ENCODE results near the gene MAN2A2. TPM values are rescaled to one million over a fixed set of nuclear protein-coding genes. Genes with fewer than 3 reads are reported as not detected.

Gene MAN2A2
- total RNA-seq, 2 experiments from 2014 or later = 132 to 133 TPM

DNA sequence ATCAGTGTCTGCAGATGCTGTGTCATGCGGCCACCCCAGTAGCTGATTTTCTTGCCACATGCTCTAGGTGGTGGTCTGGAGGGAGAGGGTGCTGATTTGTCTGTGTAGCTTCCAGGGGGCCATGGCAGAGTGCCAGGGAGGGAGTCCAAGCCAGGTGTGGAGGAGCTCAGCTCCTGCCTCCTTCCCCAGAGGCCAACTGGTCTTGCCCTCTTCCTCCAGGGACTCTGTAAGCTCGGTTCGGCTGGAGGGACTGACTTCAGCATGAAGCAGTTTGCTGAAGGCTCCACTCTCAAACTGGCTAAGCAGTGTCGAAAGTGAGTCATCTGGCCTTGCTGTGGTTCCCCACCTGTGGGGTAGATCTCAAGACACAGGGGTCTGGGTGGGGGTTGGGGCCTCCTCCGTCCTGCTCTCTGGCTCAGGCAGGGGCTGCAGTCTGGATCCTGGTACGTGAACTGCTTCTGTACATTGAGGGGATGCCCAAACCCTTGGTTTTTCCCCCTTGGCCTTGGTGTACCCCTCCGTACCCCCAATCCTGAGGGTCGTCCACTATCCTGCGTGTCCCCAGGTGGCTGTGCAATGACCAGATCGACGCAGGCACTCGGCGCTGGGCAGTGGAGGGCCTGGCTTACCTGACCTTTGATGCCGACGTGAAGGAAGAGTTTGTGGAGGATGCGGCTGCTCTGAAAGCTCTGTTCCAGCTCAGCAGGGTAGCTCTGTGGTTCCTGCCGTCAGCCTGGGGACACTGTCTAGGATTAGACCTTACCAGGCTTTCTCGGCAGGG is 44.7 kb downstream of the MAN2A2 start:
- no peak for DNase-seq
- Mint-ChIP-seq H3K27ac (no peak overlapping the region), H3K9me3 (no peaks in the 10 kb centered on the region), H3K4me3 (no peak overlapping the region), H3K36me3 (ENCODE audit: low read depth) (peaks cover 60% of the 10 kb centered on the region), H3K27me3 (no peaks in the 10 kb centered on the region), H3K4me1 (peaks cover 3% of the 10 kb centered on the region)
- POLR2A ChIA-PET = interaction anchor here (1.0 to 3.5 kb wide), 4 partner anchors 9 to 15 kb away, joined by 3 to 16 read pairs (median 7); partner anchors contain the start of genes HDDC3 and UNC45A
- CTCF ChIA-PET = interaction anchor here (0.9 to 2.1 kb wide), 4 partner anchors 9 to 17 kb away, joined by 3 to 12 read pairs (median 4); partner anchors contain the start of gene HDDC3

GRCh38 chr15:90948506-90948905 is 45.4 kb downstream of the MAN2A2 start:
- peaks cover 64% of the 10 kb centered on the region for H3K36me3 Mint-ChIP-seq (ENCODE audit: low read depth)
- POLR2A ChIA-PET = interaction anchor here (0.7 to 3.5 kb wide), 5 partner anchors 9 to 16 kb away, joined by 4 to 16 read pairs (median 5); partner anchors contain the start of genes HDDC3 and UNC45A

GRCh38 chr15:90949979-90950675 is 47.0 kb downstream of the MAN2A2 start:
- H3K4me3 Mint-ChIP-seq = no peak overlapping the region
- H3K9me3 Mint-ChIP-seq = no peaks in the 10 kb centered on the region
- ChIA-PET CTCF (interaction anchor here (2.0 to 2.1 kb wide), 2 partner anchors 15 to 18 kb away, joined by 5 to 7 read pairs; partner anchors contain the start of genes HDDC3 and UNC45A), POLR2A (interaction anchor here (1.0 kb wide), 1 partner anchor 15 kb away, joined by 4 read pairs; the partner anchor contains the start of gene UNC45A)
- H3K36me3 Mint-ChIP-seq (ENCODE audit: low read depth) = peaks cover 61% of the 10 kb centered on the region
- H3K27ac Mint-ChIP-seq = no peak overlapping the region
- H3K4me1 Mint-ChIP-seq = peaks cover 15% of the 10 kb centered on the region
- DNase-seq = no peak
- H3K27me3 Mint-ChIP-seq = no peaks in the 10 kb centered on the region

More at GRCh38 chr15:90948506-90948905, 45.4 kb downstream of the MAN2A2 start:
- DNase-seq = no peak
- no peaks in the 10 kb centered on the region for H3K9me3 Mint-ChIP-seq
- H3K4me3 Mint-ChIP-seq = no peak overlapping the region
- peaks cover 5% of the 10 kb centered on the region for H3K4me1 Mint-ChIP-seq
- H3K27ac Mint-ChIP-seq = no peak overlapping the region
- H3K27me3 Mint-ChIP-seq = no peaks in the 10 kb centered on the region
- CTCF ChIA-PET = interaction anchor here (0.9 to 2.1 kb wide), 3 partner anchors 13 to 18 kb away, joined by 3 to 7 read pairs (median 5); partner anchors contain the start of genes HDDC3 and UNC45A

DNA sequence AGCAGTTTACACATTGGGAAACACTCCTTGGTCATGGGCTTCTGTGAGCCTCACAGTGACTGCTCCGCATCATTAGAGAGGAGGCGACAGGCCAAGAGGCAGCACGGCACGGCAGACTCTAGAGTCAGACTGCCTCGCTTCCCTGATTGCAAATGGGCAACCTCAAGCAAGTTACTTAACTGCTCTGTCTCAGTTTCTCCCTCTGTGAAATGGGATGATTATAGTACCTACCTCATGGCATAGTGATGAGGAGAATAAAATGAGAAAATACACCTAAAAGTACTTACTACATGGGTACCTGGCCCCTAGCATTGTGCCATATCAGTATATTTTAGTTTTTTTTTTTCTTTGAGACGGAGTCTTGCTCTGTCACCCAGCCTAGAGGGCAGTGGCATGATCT is 47.6 kb downstream of the MAN2A2 start:
- Mint-ChIP-seq H3K27me3 (no peaks in the 10 kb centered on the region), H3K9me3 (no peaks in the 10 kb centered on the region), H3K4me3 (no peak overlapping the region), H3K4me1 (peaks cover 16% of the 10 kb centered on the region), H3K36me3 (ENCODE audit: low read depth) (peaks cover 60% of the 10 kb centered on the region), H3K27ac (no peak overlapping the region)
- ChIA-PET POLR2A (no interaction called here), CTCF (interaction anchor here (2.0 to 12.0 kb wide), 2 partner anchors 15 to 17 kb away, joined by 7 to 167 read pairs; partner anchors contain the start of genes HDDC3 and UNC45A)
- DNase-seq = no peak

DNA sequence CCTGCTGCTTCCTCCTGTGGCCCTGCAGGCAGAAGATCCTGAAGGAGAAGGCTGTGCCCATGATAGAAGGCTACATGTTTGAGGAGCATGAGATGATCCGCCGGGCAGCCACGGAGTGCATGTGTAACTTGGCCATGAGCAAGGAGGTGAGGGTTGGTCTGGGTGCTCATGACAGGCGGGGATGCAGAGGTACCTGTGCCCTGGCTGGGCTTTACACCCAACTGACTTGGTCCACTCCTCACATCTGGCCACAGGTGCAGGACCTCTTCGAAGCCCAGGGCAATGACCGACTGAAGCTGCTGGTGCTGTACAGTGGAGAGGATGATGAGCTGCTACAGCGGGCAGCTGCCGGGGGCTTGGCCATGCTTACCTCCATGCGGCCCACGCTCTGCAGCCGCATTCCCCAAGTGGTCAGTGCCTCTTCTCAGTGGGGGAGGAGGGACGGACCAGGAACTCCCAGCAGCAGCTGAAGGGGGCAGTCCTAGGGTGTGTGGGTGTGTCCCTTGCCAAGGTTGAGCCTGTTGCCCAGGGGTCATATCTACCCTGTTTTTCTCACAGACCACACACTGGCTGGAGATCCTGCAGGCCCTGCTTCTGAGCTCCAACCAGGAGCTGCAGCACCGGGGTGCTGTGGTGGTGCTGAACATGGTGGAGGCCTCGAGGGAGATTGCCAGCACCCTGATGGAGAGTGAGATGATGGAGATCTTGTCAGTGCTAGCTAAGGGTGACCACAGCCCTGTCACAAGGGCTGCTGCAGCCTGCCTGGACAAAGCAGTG is 50.0 kb downstream of the MAN2A2 start:
- Mint-ChIP-seq H3K27ac (peak overlapping the region; percentile 18), H3K4me1 (peaks cover 29% of the 10 kb centered on the region), H3K9me3 (no peaks in the 10 kb centered on the region), H3K27me3 (no peaks in the 10 kb centered on the region), H3K4me3 (no peak overlapping the region), H3K36me3 (ENCODE audit: low read depth) (peaks cover 54% of the 10 kb centered on the region)
- CTCF ChIA-PET = interaction anchor here (1.2 to 12.0 kb wide), 2 partner anchors 20 to 80 kb away, joined by 3 to 167 read pairs; partner anchors contain the start of genes HDDC3 and UNC45A
- DNase-seq = no peak
- POLR2A ChIA-PET = interaction anchor here (0.6 to 10.6 kb wide), 5 partner anchors 8 to 40 kb away, joined by 3 to 198 read pairs (median 10); partner anchors contain the start of genes HDDC3 and UNC45A

DNA sequence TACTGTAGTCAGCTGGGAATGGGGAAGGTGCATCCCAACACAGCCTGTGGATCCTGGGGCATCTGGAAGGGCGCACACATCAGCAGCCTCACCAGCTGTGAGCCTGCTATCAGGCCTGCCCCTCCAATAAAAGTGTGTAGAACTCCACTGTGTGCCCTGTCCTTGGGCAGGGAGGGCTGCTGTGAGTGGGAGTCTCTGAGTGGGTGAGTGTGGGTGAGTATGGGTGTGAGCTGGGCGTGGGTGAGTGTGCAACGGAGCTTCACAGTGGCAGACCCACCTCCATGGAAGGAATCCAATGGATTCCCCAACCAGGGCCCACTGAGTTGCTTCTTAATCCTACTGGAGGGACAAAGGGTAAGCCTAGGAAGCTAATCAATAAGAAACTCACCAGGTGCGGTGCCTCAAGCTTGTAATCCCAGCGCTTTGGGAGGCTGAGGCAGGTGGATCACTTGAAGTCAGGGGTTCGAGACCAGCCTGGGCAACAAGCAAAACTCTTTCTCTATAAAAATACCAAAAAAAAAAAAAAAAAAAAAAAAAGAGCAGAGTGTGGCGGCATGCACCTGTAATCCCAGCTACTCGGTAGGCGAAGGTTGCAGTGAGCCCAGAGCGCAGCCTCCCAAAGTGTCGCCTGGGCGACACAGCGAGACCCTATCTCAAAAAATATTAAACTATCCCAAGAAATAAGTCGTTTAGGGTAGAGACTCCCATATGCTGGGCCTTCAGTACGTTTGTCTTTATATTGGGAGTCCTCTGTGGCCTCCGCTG is 51.0 kb downstream of the MAN2A2 start:
- Mint-ChIP-seq H3K27me3 (no peaks in the 10 kb centered on the region), H3K4me3 (peak overlapping the region; percentile 85), H3K27ac (peak overlapping the region; percentile 93), H3K36me3 (ENCODE audit: low read depth) (peaks cover 48% of the 10 kb centered on the region), H3K9me3 (no peaks in the 10 kb centered on the region), H3K4me1 (peaks cover 29% of the 10 kb centered on the region)
- DNase-seq = no peak
- ChIA-PET CTCF (interaction anchor here (0.7 to 12.0 kb wide), 8 partner anchors 9 to 1621 kb away, joined by 3 to 167 read pairs (median 5); partner anchors contain the start of genes HDDC3, MAN2A2 and UNC45A), POLR2A (interaction anchor here (0.7 to 10.6 kb wide), 19 partner anchors 8 to 721 kb away, joined by 3 to 198 read pairs (median 5); partner anchors contain the start of genes BLM, CIB1, HDDC3 and IQGAP1)

- peak within 1 kb of the TSS; percentile 85 for H3K4me3 Mint-ChIP-seq
- no peaks in the 10 kb centered on the region for H3K27me3 Mint-ChIP-seq
- ChIA-PET CTCF (interaction anchor here (0.6 to 12.0 kb wide), 18 partner anchors 8 to 493 kb away, joined by 3 to 167 read pairs (median 9); partner anchors contain the start of genes HDDC3, MAN2A2 and UNC45A), POLR2A (interaction anchor here (0.7 to 10.6 kb wide), 18 partner anchors 8 to 722 kb away, joined by 3 to 198 read pairs (median 5); partner anchors contain the start of genes BLM, CIB1, HDDC3 and IQGAP1)
- H3K27ac Mint-ChIP-seq = peak within 1 kb of the TSS; percentile 93
- H3K4me1 Mint-ChIP-seq = peaks cover 31% of the 10 kb centered on the region
- no peaks in the 10 kb centered on the region for H3K9me3 Mint-ChIP-seq
- DNase-seq = peak; percentile 94
- peaks cover 48% of the 10 kb centered on the region for H3K36me3 Mint-ChIP-seq (ENCODE audit: low read depth)
Observed at GRCh38 chr15:90954712-90955623, 51.9 kb downstream of the MAN2A2 start, which contains the start of gene RCCD1. RCCD1 (plus strand) TSS chr15:90954884; CDS start chr15:90956735, 1,851 bp downstream.

DNA sequence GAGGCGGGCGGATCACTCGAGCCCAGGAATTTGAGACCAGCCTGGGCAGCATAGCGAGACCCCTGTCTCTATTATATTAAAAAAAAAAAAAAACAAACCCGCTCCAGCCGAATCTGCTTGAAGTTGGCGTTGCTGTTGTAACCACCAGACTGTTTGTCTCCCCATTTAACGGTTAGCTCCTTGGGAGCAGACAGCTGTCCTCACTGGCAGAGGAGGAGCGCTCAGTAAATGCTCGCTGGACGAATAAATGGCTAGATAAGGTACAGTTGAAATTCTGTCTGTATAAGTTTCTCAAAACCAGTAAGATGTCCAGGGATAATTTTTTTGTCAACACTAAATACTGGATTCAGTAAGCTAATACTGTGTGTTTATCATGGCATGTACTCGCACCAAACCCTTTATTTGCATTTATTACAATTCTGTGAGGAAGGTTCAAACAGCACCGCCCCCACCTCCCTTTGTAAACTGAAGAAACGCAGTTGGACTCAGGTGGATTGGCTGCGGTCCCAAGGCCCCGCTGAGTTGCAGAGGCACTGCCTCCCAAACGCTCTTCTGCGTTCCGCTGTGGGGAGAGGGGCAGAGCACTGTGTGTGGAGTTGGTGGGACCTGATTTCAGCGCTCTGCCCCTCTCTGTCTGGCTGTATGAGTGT is 52.6 kb downstream of the MAN2A2 start:
- CTCF ChIA-PET = interaction anchor here (0.7 to 12.0 kb wide), 28 partner anchors 9 to 548 kb away, joined by 3 to 167 read pairs (median 6); partner anchors contain the start of genes HDDC3, MAN2A2, PRC1 and UNC45A

DNA sequence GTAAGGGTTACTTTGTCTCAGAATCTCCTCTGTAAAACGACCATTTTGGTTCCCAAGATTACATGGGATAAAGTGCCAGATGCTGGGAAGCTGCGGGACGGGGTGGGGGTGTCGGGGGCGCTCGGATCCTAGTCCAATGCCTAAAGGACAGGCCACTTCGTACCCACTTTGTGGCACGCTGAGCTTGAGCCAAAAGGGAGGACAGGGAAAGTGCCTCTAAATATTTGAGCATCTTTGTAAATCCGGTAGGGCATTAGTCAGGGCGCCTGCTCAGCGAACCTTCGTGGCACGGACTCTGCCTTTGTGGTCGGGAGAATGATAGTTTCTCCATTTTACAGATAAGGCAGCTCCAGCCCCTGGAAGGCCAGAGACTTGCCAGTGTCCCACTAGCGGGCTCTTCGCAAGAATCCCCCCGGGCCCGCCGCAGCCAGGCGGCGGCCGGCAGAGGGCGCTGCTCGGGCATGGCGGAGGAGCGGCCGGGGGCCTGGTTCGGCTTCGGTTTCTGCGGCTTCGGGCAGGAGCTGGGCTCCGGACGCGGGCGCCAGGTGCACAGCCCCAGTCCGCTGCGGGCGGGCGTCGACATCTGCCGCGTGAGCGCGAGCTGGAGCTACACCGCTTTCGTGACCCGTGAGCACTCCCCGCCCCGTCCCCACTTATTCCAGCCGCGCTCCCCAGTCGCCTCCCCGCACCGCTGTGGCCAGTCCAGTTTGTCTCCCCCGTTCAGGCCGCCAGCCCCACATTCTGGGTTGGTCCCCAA is 53.4 kb downstream of the MAN2A2 start:
- Mint-ChIP-seq H3K9me3 (no peaks in the 10 kb centered on the region), H3K27ac (peak overlapping the region; percentile 93), H3K27me3 (no peaks in the 10 kb centered on the region), H3K4me3 (peak overlapping the region; percentile 85), H3K4me1 (peaks cover 31% of the 10 kb centered on the region), H3K36me3 (ENCODE audit: low read depth) (peaks cover 55% of the 10 kb centered on the region)
- ChIA-PET CTCF (interaction anchor here (0.7 to 12.0 kb wide), 30 partner anchors 10 to 636 kb away, joined by 3 to 167 read pairs (median 6); partner anchors contain the start of genes HDDC3, MAN2A2, PRC1 and UNC45A), POLR2A (interaction anchor here (1.0 to 10.6 kb wide), 10 partner anchors 9 to 568 kb away, joined by 3 to 198 read pairs (median 11); partner anchors contain the start of genes HDDC3, IQGAP1, MAN2A2 and PRC1)
- peak; percentile 72 for DNase-seq

More for the DNA sequence above, 52.6 kb downstream of the MAN2A2 start:
- Mint-ChIP-seq H3K27ac (peak overlapping the region; percentile 93), H3K36me3 (ENCODE audit: low read depth) (peaks cover 50% of the 10 kb centered on the region), H3K4me3 (peak overlapping the region; percentile 85), H3K27me3 (no peaks in the 10 kb centered on the region), H3K4me1 (peaks cover 31% of the 10 kb centered on the region), H3K9me3 (no peaks in the 10 kb centered on the region)
- POLR2A ChIA-PET = interaction anchor here (1.0 to 10.6 kb wide), 12 partner anchors 8 to 723 kb away, joined by 3 to 198 read pairs (median 8); partner anchors contain the start of genes BLM, CIB1, HDDC3 and IQGAP1
- no peak for DNase-seq

Data from activated CD4-positive, alpha-beta memory T cell treated with anti-CD3 and anti-CD28 coated beads, Interleukin-2, amount 10 ng/mL, durations not matched to agents 7 days and 5 days (primary cell).